ENCODE results near the gene SLC39A13.

Gene SLC39A13

DNA sequence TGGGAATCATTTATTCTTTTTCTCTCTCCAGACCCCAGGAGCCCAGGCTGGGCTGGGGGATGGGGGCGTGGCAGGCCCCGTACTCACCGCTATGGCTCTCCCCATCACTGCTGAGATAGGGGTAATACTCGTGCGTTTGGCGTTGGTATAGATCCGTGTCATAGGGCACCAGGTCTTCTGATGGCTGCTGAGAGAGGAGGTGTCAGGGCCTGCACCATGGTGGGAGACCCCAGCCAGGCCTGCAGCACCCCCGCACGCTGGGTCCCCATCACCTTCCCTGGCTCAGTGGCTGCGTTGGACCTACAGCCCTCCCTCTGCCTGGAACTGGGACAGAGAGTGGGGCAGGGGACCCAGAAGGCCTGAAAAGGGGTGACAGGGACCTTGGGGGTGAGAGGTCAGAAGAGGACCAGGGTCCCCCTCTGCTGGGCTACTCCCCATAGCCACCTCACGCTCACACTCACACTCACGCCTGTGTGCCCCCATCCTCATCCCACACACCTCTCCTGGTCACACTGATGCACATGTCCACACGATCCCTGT lies 32.8 kb upstream of the SLC39A13 start:
- no peaks in the 10 kb centered on the region for H3K36me3 ChIP-seq
- no peaks in the 10 kb centered on the region for H3K27me3 ChIP-seq (ENCODE audit: insufficient read depth, low read depth, severe bottlenecking)
- DNase-seq, result no peak
- no peak overlapping the region for H3K27ac ChIP-seq
- H3K9me3 ChIP-seq (ENCODE audit: severe bottlenecking), result no peaks in the 10 kb centered on the region
- no peak overlapping the region for H3K4me3 ChIP-seq (ENCODE audit: low read depth, low read length)
- TF ChIP-seq, protein P1, sequence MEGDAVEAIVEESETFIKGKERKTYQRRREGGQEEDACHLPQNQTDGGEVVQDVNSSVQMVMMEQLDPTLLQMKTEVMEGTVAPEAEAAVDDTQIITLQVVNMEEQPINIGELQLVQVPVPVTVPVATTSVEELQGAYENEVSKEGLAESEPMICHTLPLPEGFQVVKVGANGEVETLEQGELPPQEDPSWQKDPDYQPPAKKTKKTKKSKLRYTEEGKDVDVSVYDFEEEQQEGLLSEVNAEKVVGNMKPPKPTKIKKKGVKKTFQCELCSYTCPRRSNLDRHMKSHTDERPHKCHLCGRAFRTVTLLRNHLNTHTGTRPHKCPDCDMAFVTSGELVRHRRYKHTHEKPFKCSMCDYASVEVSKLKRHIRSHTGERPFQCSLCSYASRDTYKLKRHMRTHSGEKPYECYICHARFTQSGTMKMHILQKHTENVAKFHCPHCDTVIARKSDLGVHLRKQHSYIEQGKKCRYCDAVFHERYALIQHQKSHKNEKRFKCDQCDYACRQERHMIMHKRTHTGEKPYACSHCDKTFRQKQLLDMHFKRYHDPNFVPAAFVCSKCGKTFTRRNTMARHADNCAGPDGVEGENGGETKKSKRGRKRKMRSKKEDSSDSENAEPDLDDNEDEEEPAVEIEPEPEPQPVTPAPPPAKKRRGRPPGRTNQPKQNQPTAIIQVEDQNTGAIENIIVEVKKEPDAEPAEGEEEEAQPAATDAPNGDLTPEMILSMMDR (IDR thresholded peaks at IDR 0.05; ENCODE audit: low read depth, low read length), result no peak

DNA sequence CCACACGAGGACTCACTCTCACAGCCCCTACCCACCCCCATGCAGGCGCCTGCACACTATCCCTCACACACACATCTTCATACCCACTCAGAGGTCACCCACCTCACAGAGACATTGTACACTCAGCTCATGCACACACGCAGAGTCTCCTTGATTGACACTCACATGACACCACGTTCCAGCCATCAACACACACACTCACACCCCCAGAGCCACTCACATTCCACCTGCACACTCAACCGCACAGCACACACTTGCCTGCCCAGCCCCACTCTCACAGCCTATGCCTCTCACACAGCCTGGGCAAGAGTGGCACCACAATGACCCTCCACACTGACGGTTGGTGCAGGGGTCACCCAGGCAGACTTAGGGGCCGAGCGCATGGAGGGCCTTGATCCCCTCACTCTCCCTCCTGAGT lies 32.3 kb upstream of the SLC39A13 start:
- no peak for DNase-seq
- no peak overlapping the region for H3K4me3 ChIP-seq (ENCODE audit: low read depth, low read length)
- H3K36me3 ChIP-seq, result no peaks in the 10 kb centered on the region
- H3K27ac ChIP-seq, result no peak overlapping the region
- no peaks in the 10 kb centered on the region for H3K27me3 ChIP-seq (ENCODE audit: insufficient read depth, low read depth, severe bottlenecking)
- TF ChIP-seq, protein P1 (IDR thresholded peaks at IDR 0.05; ENCODE audit: low read depth, low read length), result no peak
- no peaks in the 10 kb centered on the region for H3K9me3 ChIP-seq (ENCODE audit: severe bottlenecking)

DNA sequence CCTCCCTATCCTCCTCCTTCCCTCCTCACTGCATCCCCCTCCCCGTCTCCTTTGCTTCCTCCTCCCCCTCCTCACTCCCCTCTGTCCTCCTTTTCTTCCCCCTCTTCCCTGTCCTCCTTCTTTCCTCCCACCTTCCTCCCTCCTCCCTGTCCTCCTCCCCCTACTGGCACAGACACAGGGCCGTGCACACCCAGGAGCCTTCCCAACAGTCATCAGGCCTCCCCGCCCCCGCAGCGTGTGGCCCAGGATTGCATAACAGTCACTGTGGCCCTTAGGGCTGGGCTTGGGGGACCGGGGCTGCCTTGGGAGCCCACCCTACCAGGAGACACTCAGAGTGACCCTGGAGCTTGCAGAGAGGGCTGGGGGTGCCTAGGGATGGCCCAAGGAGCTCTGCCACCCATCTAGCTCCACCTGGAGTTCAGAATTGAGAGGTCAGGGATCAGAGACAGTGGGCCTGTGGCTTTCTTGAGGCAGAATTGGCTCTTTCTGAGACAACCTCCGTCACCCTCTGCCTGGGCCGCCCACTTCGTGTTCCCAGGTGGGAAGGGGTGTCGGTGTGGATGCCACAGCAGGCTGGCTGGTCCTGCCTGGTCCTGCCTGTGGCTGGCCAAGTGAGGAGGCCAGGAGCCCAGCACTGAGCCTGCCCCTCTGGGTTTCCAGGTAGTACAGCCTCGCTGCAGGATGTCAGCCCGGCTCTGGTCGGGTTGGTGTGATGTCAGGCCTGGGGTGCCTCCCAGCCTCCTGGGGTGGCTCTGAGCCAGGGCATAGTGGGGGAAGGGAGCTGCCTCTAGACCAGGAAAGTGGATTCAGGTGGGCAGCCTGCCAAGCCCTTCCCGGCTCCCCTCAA lies 31.6 kb upstream of the SLC39A13 start:
- DNase-seq, result no peak
- no peaks in the 10 kb centered on the region for H3K27me3 ChIP-seq (ENCODE audit: insufficient read depth, low read depth, severe bottlenecking)
- no peaks in the 10 kb centered on the region for H3K9me3 ChIP-seq (ENCODE audit: severe bottlenecking)
- no peak overlapping the region for H3K27ac ChIP-seq
- H3K36me3 ChIP-seq, result no peaks in the 10 kb centered on the region
- TF ChIP-seq, protein P1 (IDR thresholded peaks at IDR 0.05; ENCODE audit: low read depth, low read length), result 0 out of 2 replicates have a peak, but pooled peaks have one; percentile 3
- no peak overlapping the region for H3K4me3 ChIP-seq (ENCODE audit: low read depth, low read length)

- H3K4me3 ChIP-seq (ENCODE audit: low read depth, low read length), result no peak overlapping the region
- no peak overlapping the region for H3K27ac ChIP-seq
- TF ChIP-seq, protein P1 (IDR thresholded peaks at IDR 0.05; ENCODE audit: low read depth, low read length), result no peak
Observed at GRCh38 chr11:47377571-47378009, 30.8 kb upstream of the SLC39A13 start.

GRCh38 chr11:47378010-47378835 lies 30.2 kb upstream of the SLC39A13 start, which contains the start of gene SPI1:
SPI1 (minus strand) TSS chr11:47378547; CDS start chr11:47378353, 194 bp downstream.
- Histone ChIP-seq H3K27ac (no peak within 1 kb of the TSS), H3K36me3 (no peaks in the 10 kb centered on the region), H3K9me3 (ENCODE audit: severe bottlenecking) (no peaks in the 10 kb centered on the region), H3K27me3 (ENCODE audit: insufficient read depth, low read depth, severe bottlenecking) (no peaks in the 10 kb centered on the region), H3K4me3 (ENCODE audit: low read depth, low read length) (no peak within 1 kb of the TSS)
- TF ChIP-seq, protein P1 (IDR thresholded peaks at IDR 0.05; ENCODE audit: low read depth, low read length), result no peak
- DNase-seq, result no peak

More at GRCh38 chr11:47377571-47378009, 30.8 kb upstream of the SLC39A13 start:
- no peak for DNase-seq
- H3K9me3 ChIP-seq (ENCODE audit: severe bottlenecking), result no peaks in the 10 kb centered on the region
- no peaks in the 10 kb centered on the region for H3K27me3 ChIP-seq (ENCODE audit: insufficient read depth, low read depth, severe bottlenecking)
- no peaks in the 10 kb centered on the region for H3K36me3 ChIP-seq
